NT2/D1 (cell line): Measurements from ENCODE around the gene LRP10.

ENCODE experiments used
- SUZ12 ChIP-seq: IDR thresholded peaks from 2 replicates; pipeline ENCODE4 v1.6.1; 2011; ENCODE audit not compliant: insufficient read length, insufficient read depth; ENCODE audit errors: extremely low read depth
- ZNF274 ChIP-seq: IDR thresholded peaks from 2 replicates; pipeline ENCODE4 v1.6.1; 2011; ENCODE audit warnings: mild to moderate bottlenecking, low read depth, low read length

DNA sequence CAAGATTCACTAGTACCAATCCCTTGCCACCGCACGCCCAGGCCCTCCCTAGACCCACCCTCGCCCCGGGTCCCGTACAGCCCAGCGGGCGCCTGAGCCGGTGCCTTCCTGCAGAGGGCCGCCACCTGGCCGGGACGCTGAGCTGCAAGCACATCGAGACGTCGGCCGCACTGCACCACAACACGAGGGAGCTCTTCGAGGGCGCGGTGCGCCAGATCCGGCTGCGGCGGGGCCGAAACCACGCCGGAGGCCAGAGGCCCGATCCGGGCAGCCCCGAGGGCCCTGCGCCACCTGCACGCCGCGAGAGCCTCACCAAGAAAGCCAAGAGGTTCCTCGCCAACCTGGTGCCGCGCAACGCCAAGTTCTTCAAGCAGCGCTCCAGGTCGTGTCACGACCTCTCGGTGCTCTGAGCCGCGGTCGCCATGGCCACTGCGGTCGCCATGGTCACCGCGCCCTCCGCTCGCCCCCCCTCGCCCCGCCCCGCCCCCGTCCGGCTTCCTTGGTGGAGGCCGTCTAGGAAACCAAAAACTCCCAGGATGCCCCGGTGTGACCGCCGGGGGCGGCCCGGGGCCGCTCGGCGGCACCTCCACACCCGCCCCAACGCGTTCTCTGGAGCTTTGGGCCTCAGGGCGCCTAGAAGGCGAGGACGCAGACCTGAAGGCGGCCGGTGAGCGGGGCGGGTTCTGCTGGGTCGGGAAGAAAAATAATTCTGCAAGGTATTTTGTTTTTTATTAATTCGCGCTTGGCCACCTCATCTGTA lies 15.1 kb downstream of the LRP10 start:
- TF ChIP-seq SUZ12 (no peak), ZNF274 (no peak)
